HL-60/S4 treated with retinoic acid at 250 ng/mL for 4 days and 3 days (cell line): ENCODE measurements around the gene AQP12B.

Source experiments
- in situ Hi-C: fragments of 300-500 bp; cut with MboI; formaldehyde crosslinking; loops from 2 replicates; pipeline ENCODE4 v1.7.0; 2022; ENCODE audit warnings: low sequenced_read_pairs

The AQP12B gene

GRCh38 chr2:240718896-240719490 lies 36.3 kb upstream of the AQP12B start:
- in situ Hi-C loops: no loop called here

GRCh38 chr2:240717681-240718581 lies 35.2 kb upstream of the AQP12B start:
- in situ Hi-C loops: no loop called here

DNA sequence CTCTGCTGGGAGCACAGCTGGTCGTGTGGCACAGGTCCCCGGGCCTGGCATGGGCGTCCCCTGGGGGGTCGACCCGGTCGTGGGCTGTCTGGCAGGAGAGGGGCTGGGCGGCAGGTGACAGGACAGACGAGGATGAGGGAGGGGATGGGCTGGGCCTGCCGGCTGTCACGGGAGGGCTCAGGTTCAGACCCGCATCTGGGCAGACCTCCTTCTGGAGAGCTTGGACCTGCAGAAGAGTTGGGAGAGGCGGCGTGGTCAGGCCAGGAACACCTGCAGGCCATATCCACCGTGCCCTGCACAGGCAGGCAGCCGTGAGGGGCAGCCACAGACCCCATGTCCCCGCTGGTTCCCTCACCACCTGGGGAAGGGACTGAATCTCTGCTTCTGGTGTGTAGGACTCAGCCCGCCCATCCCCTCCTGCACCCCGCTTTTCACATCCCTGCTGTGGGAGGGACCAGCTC lies 34.5 kb upstream of the AQP12B start:
- in situ Hi-C loops: no loop called here

- in situ Hi-C loops: no loop called here
Observed at GRCh38 chr2:240716130-240716798, 33.6 kb upstream of the AQP12B start.

GRCh38 chr2:240714747-240715725 lies 32.4 kb upstream of the AQP12B start:
- in situ Hi-C loops: no loop called here

DNA sequence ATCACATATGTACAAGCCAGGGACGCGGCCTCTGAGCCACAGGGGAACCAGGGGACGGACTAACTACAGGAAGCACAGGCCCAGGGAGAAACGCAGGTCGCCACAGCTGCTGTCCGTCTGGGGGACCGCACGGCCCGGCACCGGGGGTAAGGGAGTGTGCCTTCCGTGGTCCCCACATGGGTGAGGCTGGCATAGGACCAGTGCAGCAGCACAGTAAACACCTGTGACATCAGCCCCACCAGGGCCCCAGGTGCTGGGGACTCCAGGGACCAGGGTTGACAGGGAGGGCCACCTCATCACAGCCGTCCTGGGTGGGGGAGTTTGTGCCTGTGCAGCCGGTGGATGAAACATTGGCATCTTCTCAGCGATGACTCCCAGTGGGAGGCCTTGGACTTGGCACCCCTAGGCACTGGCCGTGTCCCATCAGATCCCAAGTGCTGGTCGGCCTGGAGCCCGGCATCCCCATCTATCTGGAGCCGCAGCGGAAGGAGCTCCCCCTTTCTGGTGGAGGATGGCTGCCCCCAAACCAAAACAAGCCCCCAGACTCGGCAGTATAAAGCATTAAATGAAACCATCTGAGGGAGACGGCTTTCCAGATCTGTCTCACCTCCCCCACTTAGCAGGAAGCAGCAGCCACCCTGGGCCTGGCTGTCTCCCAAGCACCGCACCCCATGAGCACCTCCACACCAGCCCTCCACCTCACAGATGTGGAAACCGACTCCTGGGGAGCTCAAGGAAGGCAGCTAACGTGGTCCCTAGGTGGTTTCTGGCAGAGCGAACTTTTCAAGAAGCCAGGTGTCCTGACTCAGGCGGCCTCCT lies 31.5 kb upstream of the AQP12B start:
- in situ Hi-C loops: no loop called here

GRCh38 chr2:240713071-240713927 lies 30.6 kb upstream of the AQP12B start:
- in situ Hi-C loops: no loop called here

DNA sequence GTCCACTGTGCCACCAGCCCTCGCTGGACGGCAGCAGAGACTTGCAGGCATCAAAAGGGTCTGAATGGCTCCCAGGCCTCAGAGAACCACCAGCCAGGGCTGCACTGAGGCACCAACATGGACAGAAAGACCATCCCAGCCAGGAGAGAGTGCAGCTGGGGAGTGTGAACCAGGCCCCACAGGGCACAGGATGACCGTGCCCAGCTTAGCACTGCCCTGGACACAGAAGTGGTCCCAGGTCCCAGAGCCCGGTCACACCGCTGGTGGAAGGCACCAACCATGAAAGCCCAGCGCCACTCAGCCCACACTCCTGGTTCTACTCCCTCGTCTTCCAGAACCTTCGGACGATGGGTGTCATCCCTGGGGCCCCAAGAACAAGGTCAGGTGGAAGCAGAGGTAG lies 29.4 kb upstream of the AQP12B start:
- in situ Hi-C loops: no loop called here

GRCh38 chr2:240711701-240712100 lies 29.0 kb upstream of the AQP12B start:
- in situ Hi-C loops: no loop called here

GRCh38 chr2:240711296-240711695 lies 28.6 kb upstream of the AQP12B start:
- in situ Hi-C loops: no loop called here

- in situ Hi-C loops: loop anchor here (10.0 kb wide), 1 partner anchor 94 kb away; no protein-coding TSS in a partner anchor
Observed at GRCh38 chr2:240708457-240708856, 25.8 kb upstream of the AQP12B start.

- in situ Hi-C loops: loop anchor here (10.0 kb wide), 1 partner anchor 93 kb away; no protein-coding TSS in a partner anchor
Observed at GRCh38 chr2:240707821-240708220, 25.1 kb upstream of the AQP12B start.

GRCh38 chr2:240707043-240707756 lies 24.5 kb upstream of the AQP12B start:
- in situ Hi-C loops: loop anchor here (10.0 kb wide), 1 partner anchor 92 kb away; no protein-coding TSS in a partner anchor

DNA sequence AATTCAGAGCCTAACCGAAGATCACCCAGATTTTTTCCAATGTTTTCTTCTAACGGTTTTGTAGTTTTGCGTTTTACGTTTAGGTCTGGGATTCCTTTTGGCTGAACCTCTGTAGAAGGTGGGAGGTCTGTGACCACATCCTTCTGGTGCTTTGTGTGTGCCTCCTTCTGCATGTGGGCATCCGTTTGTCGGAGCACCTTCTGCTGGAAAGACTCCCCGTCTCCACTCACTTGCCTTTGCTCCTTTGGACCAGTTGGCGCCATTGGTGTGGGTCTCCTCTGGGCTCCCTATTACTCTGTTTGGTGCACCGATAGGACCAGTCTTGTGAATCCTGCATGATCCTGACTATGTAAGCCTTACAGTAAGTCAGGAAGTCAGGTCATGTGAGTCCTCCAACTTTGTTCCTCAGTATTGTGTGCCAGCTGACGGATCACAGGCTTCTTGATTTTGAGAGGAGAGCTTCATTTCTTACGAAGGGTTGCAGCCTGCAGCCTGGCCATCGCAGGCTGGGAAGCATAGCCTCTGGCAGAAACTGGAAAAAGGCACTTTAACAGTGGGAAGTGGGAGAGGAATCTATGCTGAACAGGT lies 22.6 kb upstream of the AQP12B start:
- in situ Hi-C loops: loop anchor here (10.0 kb wide), 1 partner anchor 90 kb away; no protein-coding TSS in a partner anchor

GRCh38 chr2:240704651-240705050 lies 22.0 kb upstream of the AQP12B start:
- in situ Hi-C loops: loop anchor here (10.0 kb wide), 1 partner anchor 90 kb away; no protein-coding TSS in a partner anchor

GRCh38 chr2:240703417-240704341 lies 21.0 kb upstream of the AQP12B start:
- in situ Hi-C loops: loop anchor here (10.0 kb wide), 1 partner anchor 89 kb away; no protein-coding TSS in a partner anchor
